CD4-positive, alpha-beta T cell (primary cell): ENCODE measurements around the gene SPSB1. TPM values are rescaled to one million over a fixed set of nuclear protein-coding genes. Genes with fewer than 3 reads are reported as not detected.

Experiments
- ATAC-seq: fragments of 200-7000 bp; cut with Tn5 transposase; one replicate; pipeline ENCODE4 v1.10.0; 2022; ENCODE audit warnings: mild to moderate bottlenecking; ENCODE audit not compliant: poor library complexity
- CTCF ChIA-PET: fragments of 350-600 bp; sonication (Branson Sonifier 250); formaldehyde crosslinking; loops from one replicate; lab custom pipeline; 2021; ENCODE audit warnings: antibody characterized with exemption, inconsistent platforms; lab: Charles Lee
- POLR2A ChIA-PET: fragments of 350-600 bp; sonication (Branson Sonifier 250); formaldehyde crosslinking; loops from one replicate; lab custom pipeline; 2021; ENCODE audit warnings: antibody characterized with exemption, inconsistent platforms; lab: Charles Lee
- DNase-seq, 14 experiments: peaks; one replicate each; pipeline ENCODE4 v3.0.0-alpha.2; 2013 to 2020; ENCODE audit warnings: mixed read lengths in 2 of 14
- H3K27ac ChIP-seq, 2 donors: one replicate each; pipeline versions ENCODE4 v1.5.1 to v1.7.0; 2013; ENCODE audit warnings: low read length in 2 of 2, low read depth in 1 of 2, mild to moderate bottlenecking in 1 of 2
- H3K27me3 ChIP-seq, 2 experiments: 1 replicate in 1 of 2; 2 replicates in 1 of 2; pipeline versions ENCODE4 v1.6.1 to v1.7.0; 2013; ENCODE audit warnings: low read length in 2 of 2, control low read depth in 1 of 2, mild to moderate bottlenecking in 1 of 2, moderate library complexity in 1 of 2; ENCODE audit not compliant: insufficient read depth in 2 of 2, control insufficient read depth in 1 of 2
- H3K36me3 ChIP-seq: one replicate; pipeline ENCODE4 v1.6.1; 2013; ENCODE audit warnings: low read length, control low read depth; ENCODE audit not compliant: insufficient read depth
- H3K4me1 ChIP-seq: one replicate; pipeline ENCODE4 v1.6.1; 2013; ENCODE audit warnings: low read length, control low read depth; ENCODE audit not compliant: insufficient read depth
- H3K4me3 ChIP-seq: one replicate; pipeline ENCODE4 v1.5.1; 2013; ENCODE audit warnings: mild to moderate bottlenecking, low read length, moderate library complexity
- H3K9me3 ChIP-seq, 2 experiments: 1 replicate in 1 of 2; 2 replicates in 1 of 2; pipeline versions ENCODE4 v1.6.1 to v1.7.0; 2013; ENCODE audit warnings: low read length in 2 of 2, mild to moderate bottlenecking in 2 of 2, control low read depth in 1 of 2, moderate library complexity in 1 of 2; ENCODE audit not compliant: control insufficient read depth in 1 of 2, insufficient read depth in 1 of 2
- H3K27ac Mint-ChIP-seq: one replicate; pipeline ENCODE4 v1.8.0; 2020; ENCODE audit warnings: mixed read lengths
- H3K27me3 Mint-ChIP-seq: one replicate; pipeline ENCODE4 v1.8.0; 2021; ENCODE audit warnings: mixed read lengths
- H3K36me3 Mint-ChIP-seq: one replicate; pipeline ENCODE4 v1.8.0; 2021; ENCODE audit warnings: low read depth, mixed read lengths
- H3K4me1 Mint-ChIP-seq: one replicate; pipeline ENCODE4 v1.8.0; 2021; ENCODE audit warnings: low read depth, mixed read lengths
- H3K4me3 Mint-ChIP-seq: one replicate; pipeline ENCODE4 v1.8.0; 2020; ENCODE audit warnings: mild to moderate bottlenecking, mixed read lengths
- H3K9me3 Mint-ChIP-seq: one replicate; pipeline ENCODE4 v1.8.0; 2020; ENCODE audit warnings: mixed read lengths
- CTCF ChIP-seq: fragments of 200-600 bp; IDR thresholded peaks from one replicate; pipeline ENCODE4 v1.8.0; 2022; ENCODE audit warnings: antibody characterized with exemption, mild to moderate bottlenecking
- intact Hi-C, 2 experiments: fragments of 100-400 bp; cut with DNase I in 1 of 2; cut with micrococcal nuclease in 1 of 2; formaldehyde crosslinking; loops; one replicate each; pipeline versions ENCODE4 v1.15.1 to v1.9.0; 2023 to 2025; cut with DNase I, micrococcal nuclease
- total RNA-seq, 174 experiments: library from RNA in 2 of 174; stranded (reverse) in 2 of 174; gene quantifications; one replicate each; pipeline ENCODE4 v1.2.3 and lab custom pipeline; 2021 to 2026

The SPSB1 gene
- total RNA-seq, 2 experiments from 2014 or later: 1.9 to 2.3 TPM

- Mint-ChIP-seq H3K27ac (no peak overlapping the region), H3K9me3 (no peaks in the 10 kb centered on the region), H3K27me3 (no peaks in the 10 kb centered on the region), H3K4me3 (no peak overlapping the region), H3K4me1 (peaks cover 11% of the 10 kb centered on the region), H3K36me3 (no peaks in the 10 kb centered on the region)
- CTCF ChIA-PET: no interaction called here
- Histone ChIP-seq H3K27ac (no peak overlapping the region), H3K27me3 (no peaks in the 10 kb centered on the region), H3K36me3 (no peaks in the 10 kb centered on the region), H3K9me3 (no peaks in the 10 kb centered on the region), H3K4me3 (no peak overlapping the region), H3K4me1 (peaks cover 15% of the 10 kb centered on the region)
- TF ChIP-seq CTCF: no peak
- ATAC-seq (no peak), DNase-seq (no peak)
- intact Hi-C loops: no loop called here
- POLR2A ChIA-PET: no interaction called here
Observed at GRCh38 chr1:9320520-9321479, 28.1 kb downstream of the SPSB1 start.

GRCh38 chr1:9321480-9321849 is 28.8 kb downstream of the SPSB1 start:
- no peak for TF ChIP-seq CTCF
- Mint-ChIP-seq H3K36me3 (no peaks in the 10 kb centered on the region), H3K9me3 (no peaks in the 10 kb centered on the region), H3K4me1 (peaks cover 10% of the 10 kb centered on the region), H3K27ac (no peak overlapping the region), H3K4me3 (no peak overlapping the region), H3K27me3 (no peaks in the 10 kb centered on the region)
- Histone ChIP-seq H3K4me3 (no peak overlapping the region), H3K27ac (no peak overlapping the region), H3K4me1 (peaks cover 10% of the 10 kb centered on the region), H3K27me3 (no peaks in the 10 kb centered on the region), H3K9me3 (no peaks in the 10 kb centered on the region), H3K36me3 (no peaks in the 10 kb centered on the region)
- ChIA-PET CTCF (no interaction called here), POLR2A (no interaction called here)
- intact Hi-C loops: no loop called here
- no peak for DNase-seq
- no peak for ATAC-seq

GRCh38 chr1:9321986-9322660 is 29.4 kb downstream of the SPSB1 start:
- no peak overlapping the region for H3K27ac Mint-ChIP-seq
- ATAC-seq (no peak), DNase-seq (no peak)
- peaks cover 10% of the 10 kb centered on the region for H3K4me1 Mint-ChIP-seq
- Histone ChIP-seq H3K9me3 (no peaks in the 10 kb centered on the region), H3K4me1 (peaks cover 9% of the 10 kb centered on the region), H3K27ac (no peak overlapping the region), H3K4me3 (no peak overlapping the region), H3K36me3 (no peaks in the 10 kb centered on the region), H3K27me3 (no peaks in the 10 kb centered on the region)
- no peak overlapping the region for H3K4me3 Mint-ChIP-seq
- no peaks in the 10 kb centered on the region for H3K36me3 Mint-ChIP-seq
- ChIA-PET POLR2A (no interaction called here), CTCF (no interaction called here)
- no peak for TF ChIP-seq CTCF
- no peaks in the 10 kb centered on the region for H3K27me3 Mint-ChIP-seq
- H3K9me3 Mint-ChIP-seq: no peaks in the 10 kb centered on the region
- intact Hi-C loops: no loop called here
